BJ (cell line): Measurements from ENCODE around the gene TTC16. TPM values are rescaled to one million over a fixed set of nuclear protein-coding genes. Genes with fewer than 3 reads are reported as not detected.

Experiments
- CTCF ChIA-PET: fragments of 350-600 bp; formaldehyde crosslinking; extraction: SDS; loops from one replicate; lab custom pipeline; 2021; ENCODE audit warnings: antibody characterized with exemption, inconsistent platforms; lab: Yijun Ruan, JAX
- POLR2A ChIA-PET: fragments of 300-600 bp; sonication (Branson Sonifier 250); formaldehyde crosslinking; extraction: SDS; loops from one replicate; lab custom pipeline; 2021; ENCODE audit warnings: antibody characterized with exemption; lab: Charles Lee
- DNase-seq: peaks from one replicate; pipeline ENCODE4 v3.0.0-alpha.2; 2011; ENCODE audit warnings: low read depth
- H3K27me3 ChIP-seq: 2 replicates; pipeline ENCODE4 v1.6.0; 2011; ENCODE audit warnings: low read length; ENCODE audit not compliant: control insufficient read depth, insufficient read depth
- H3K36me3 ChIP-seq: 2 replicates; pipeline ENCODE4 v1.5.1; 2011; ENCODE audit warnings: low read length; ENCODE audit not compliant: control insufficient read depth, insufficient read depth
- H3K4me3 ChIP-seq: 2 replicates; pipeline ENCODE4 v1.5.1; 2011; ENCODE audit warnings: low read depth, mild to moderate bottlenecking, control low read depth, low read length
- CTCF ChIP-seq: IDR thresholded peaks from 2 replicates; pipeline ENCODE4 v1.5.1; 2011; ENCODE audit warnings: low read depth, mild to moderate bottlenecking, control low read depth, inconsistent platforms, low read length, moderate library complexity; ENCODE audit not compliant: insufficient read depth
- polyA plus RNA-seq: library from polyadenylated mRNA; depleted of rRNA; stranded (reverse); fragments of >200 nt; gene quantifications from 2 replicates; pipeline ENCODE4 v1.2.3, GENCODE V29; 2011

Gene TTC16
- polyA plus RNA-seq, 1 experiment: 0.07 TPM

- Histone ChIP-seq H3K36me3 (peaks cover 22% of the 10 kb centered on the region), H3K27me3 (no peaks in the 10 kb centered on the region), H3K4me3 (no peak overlapping the region)
- DNase-seq: no peak
- POLR2A ChIA-PET: no interaction called here
- CTCF ChIA-PET: interaction anchor here (1.0 kb wide), 1 partner anchor 10 kb away, joined by 3 read pairs; no protein-coding TSS in a partner anchor
- TF ChIP-seq CTCF: no peak
These were observed 39.2 kb upstream of the TTC16 start for GRCh38 chr9:127676638-127677037.

GRCh38 chr9:127679506-127679905 is 36.4 kb upstream of the TTC16 start:
- H3K36me3 ChIP-seq: peaks cover 19% of the 10 kb centered on the region
- H3K4me3 ChIP-seq: no peak overlapping the region
- no peak for DNase-seq
- H3K27me3 ChIP-seq: no peaks in the 10 kb centered on the region
- ChIA-PET CTCF (interaction anchor here (1.3 to 1.7 kb wide), 2 partner anchors 14 to 55 kb away, joined by 3 read pairs; partner anchors contain the start of gene TOR2A), POLR2A (no interaction called here)
- TF ChIP-seq CTCF: no peak

- ChIA-PET POLR2A (no interaction called here), CTCF (interaction anchor here (1.3 to 1.8 kb wide), 3 partner anchors 12 to 55 kb away, joined by 3 to 6 read pairs (median 3); partner anchors contain the start of gene TOR2A)
- no peak for TF ChIP-seq CTCF
- Histone ChIP-seq H3K4me3 (no peak overlapping the region), H3K36me3 (peaks cover 17% of the 10 kb centered on the region), H3K27me3 (no peaks in the 10 kb centered on the region)
- DNase-seq: no peak
These were observed 35.7 kb upstream of the TTC16 start for GRCh38 chr9:127680226-127680625.

- H3K36me3 ChIP-seq: peaks cover 17% of the 10 kb centered on the region
- DNase-seq: no peak
- ChIA-PET CTCF (interaction anchor here (1.8 kb wide), 1 partner anchor 11 kb away, joined by 6 read pairs; no protein-coding TSS in a partner anchor), POLR2A (no interaction called here)
- H3K4me3 ChIP-seq: no peak overlapping the region
- H3K27me3 ChIP-seq: no peaks in the 10 kb centered on the region
- TF ChIP-seq CTCF: no peak
These were observed 35.0 kb upstream of the TTC16 start for GRCh38 chr9:127680846-127681245.

GRCh38 chr9:127682351-127683136 is 33.3 kb upstream of the TTC16 start:
- Histone ChIP-seq H3K4me3 (no peak overlapping the region), H3K27me3 (no peaks in the 10 kb centered on the region), H3K36me3 (peaks cover 14% of the 10 kb centered on the region)
- ChIA-PET POLR2A (no interaction called here), CTCF (interaction anchor here (0.7 to 0.9 kb wide), 3 partner anchors 15 to 92 kb away, joined by 3 to 5 read pairs (median 4); partner anchors contain the start of gene TOR2A)
- TF ChIP-seq CTCF: no peak
- DNase-seq: no peak
